Activated B cell treated with CpG ODN at 0.5 μM for 24 hours (primary cell): Measurements from ENCODE around the gene PLIN1. TPM values are rescaled to one million over a fixed set of nuclear protein-coding genes. Genes with fewer than 3 reads are reported as not detected.

Source experiments
- ATAC-seq: fragments of 200-7000 bp; cut with Tn5 transposase; one replicate; pipeline ENCODE4 v1.10.0; 2021; ENCODE audit warnings: low read depth, mild to moderate bottlenecking, moderate library complexity
- CTCF ChIA-PET: fragments of 350-600 bp; sonication (Branson Sonifier 250); formaldehyde crosslinking; loops from one replicate; lab custom pipeline; 2021; ENCODE audit warnings: antibody characterized with exemption; lab: Charles Lee
- POLR2A ChIA-PET: fragments of 350-600 bp; sonication (Branson Sonifier 250); formaldehyde crosslinking; loops from one replicate; lab custom pipeline; 2021; ENCODE audit warnings: antibody characterized with exemption; lab: Charles Lee
- DNase-seq: peaks from one replicate; pipeline ENCODE4 v3.0.0; 2022
- H3K27ac Mint-ChIP-seq: one replicate; pipeline ENCODE4 v1.8.0; 2020; ENCODE audit warnings: mixed read lengths
- H3K27me3 Mint-ChIP-seq: one replicate; pipeline ENCODE4 v1.8.0; 2021; ENCODE audit warnings: mixed read lengths
- H3K36me3 Mint-ChIP-seq: one replicate; pipeline ENCODE4 v1.8.0; 2021; ENCODE audit warnings: low read depth, mixed read lengths
- H3K4me1 Mint-ChIP-seq: one replicate; pipeline ENCODE4 v1.8.0; 2021; ENCODE audit warnings: mixed read lengths
- H3K4me3 Mint-ChIP-seq: one replicate; pipeline ENCODE4 v1.8.0; 2020; ENCODE audit warnings: mild to moderate bottlenecking, mixed read lengths
- H3K9me3 Mint-ChIP-seq: one replicate; pipeline ENCODE4 v1.8.0; 2020; ENCODE audit warnings: mixed read lengths
- CTCF ChIP-seq: fragments of 200-600 bp; IDR thresholded peaks from one replicate; pipeline ENCODE4 v1.8.0; 2022; ENCODE audit warnings: antibody characterized with exemption, mild to moderate bottlenecking
- intact Hi-C: fragments of 100-400 bp; cut with micrococcal nuclease; formaldehyde crosslinking; loops from one replicate; pipeline ENCODE4 v1.15.1; 2024
- total RNA-seq: library from RNA; stranded (reverse); gene quantifications from 2 replicates; pipeline ENCODE4 v1.2.3, GENCODE V29; 2022

The PLIN1 gene
- total RNA-seq, 1 donor from 2014 or later: 0.27 TPM

GRCh38 chr15:89659295-89659694 lies 19.9 kb downstream of the PLIN1 start:
- no peak for ATAC-seq
- no peaks in the 10 kb centered on the region for H3K9me3 Mint-ChIP-seq
- peaks cover 48% of the 10 kb centered on the region for H3K27me3 Mint-ChIP-seq
- no peaks in the 10 kb centered on the region for H3K36me3 Mint-ChIP-seq
- no peak for DNase-seq
- peaks cover 9% of the 10 kb centered on the region for H3K4me1 Mint-ChIP-seq
- POLR2A ChIA-PET: interaction anchor here (0.5 kb wide), 1 partner anchor 35 kb away, joined by 4 read pairs; no protein-coding TSS in a partner anchor
- intact Hi-C loops: no loop called here
- CTCF ChIA-PET: no interaction called here
- TF ChIP-seq CTCF: no peak
- no peak overlapping the region for H3K27ac Mint-ChIP-seq
- H3K4me3 Mint-ChIP-seq: no peak overlapping the region

DNA sequence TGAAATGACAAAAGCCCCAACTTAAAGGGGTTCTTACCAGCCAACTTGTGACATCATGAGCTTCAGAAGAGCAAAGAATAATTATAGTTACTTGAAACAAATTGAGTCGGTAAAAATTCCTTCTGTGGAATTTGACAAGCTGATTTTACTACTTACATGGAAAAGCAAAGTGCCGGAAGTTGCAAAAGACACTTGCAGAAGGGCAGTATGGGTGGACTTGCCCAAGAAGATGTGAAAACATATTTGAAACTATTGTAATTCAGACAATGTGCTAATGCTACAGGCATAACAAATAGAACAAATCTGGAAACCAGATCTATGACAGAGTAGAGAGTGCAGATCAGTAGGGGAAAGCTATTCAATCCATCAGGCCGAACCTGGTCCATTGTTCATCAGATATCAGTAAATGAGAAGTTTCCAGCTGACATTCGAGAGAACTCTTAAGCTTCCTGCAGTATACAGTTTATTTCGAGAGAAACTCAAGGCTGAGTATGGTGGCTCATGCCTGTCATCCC lies 21.4 kb downstream of the PLIN1 start:
- intact Hi-C loops: no loop called here
- H3K9me3 Mint-ChIP-seq: no peaks in the 10 kb centered on the region
- CTCF ChIA-PET: no interaction called here
- H3K27ac Mint-ChIP-seq: no peak overlapping the region
- H3K4me1 Mint-ChIP-seq: peaks cover 13% of the 10 kb centered on the region
- DNase-seq (no peak), ATAC-seq (no peak)
- TF ChIP-seq CTCF: no peak
- H3K36me3 Mint-ChIP-seq: no peaks in the 10 kb centered on the region
- no peak overlapping the region for H3K4me3 Mint-ChIP-seq
- peaks cover 53% of the 10 kb centered on the region for H3K27me3 Mint-ChIP-seq
- POLR2A ChIA-PET: no interaction called here

DNA sequence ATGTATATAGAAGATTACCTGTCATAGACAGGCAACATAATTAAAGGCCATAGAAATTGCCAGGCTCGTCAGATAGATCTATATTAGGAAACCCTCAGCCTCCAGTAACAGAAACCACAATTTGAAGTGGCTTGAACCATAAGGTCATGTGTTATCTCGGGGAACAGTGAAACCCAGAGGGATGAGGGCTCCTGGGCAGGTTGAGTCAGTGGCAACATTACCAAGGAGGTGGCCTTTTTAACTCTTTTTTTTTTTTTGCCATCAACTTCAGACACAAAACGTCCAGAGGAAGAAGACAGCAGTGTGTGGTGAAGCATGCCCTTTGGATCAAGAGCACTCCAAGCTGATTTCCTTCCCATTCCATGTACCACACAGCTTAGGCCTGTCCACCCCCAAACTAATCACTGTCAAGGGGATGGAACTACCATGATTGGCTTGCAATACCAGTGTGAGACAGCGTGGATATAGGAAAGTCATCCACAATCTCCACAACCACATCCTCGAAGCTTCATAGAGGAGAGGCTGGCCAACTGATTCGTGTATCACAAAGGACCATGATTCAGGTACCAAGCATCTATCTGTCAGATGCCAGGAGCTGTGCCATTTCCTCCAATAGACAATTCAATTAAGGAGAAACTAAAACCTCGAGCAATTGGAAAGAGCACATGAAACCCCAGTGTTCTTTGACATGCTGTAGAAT lies 22.9 kb downstream of the PLIN1 start:
- no peaks in the 10 kb centered on the region for H3K36me3 Mint-ChIP-seq
- peaks cover 13% of the 10 kb centered on the region for H3K4me1 Mint-ChIP-seq
- no peak for ATAC-seq
- ChIA-PET CTCF (no interaction called here), POLR2A (no interaction called here)
- H3K4me3 Mint-ChIP-seq: peak overlapping the region; percentile 52
- H3K9me3 Mint-ChIP-seq: no peaks in the 10 kb centered on the region
- no peak for TF ChIP-seq CTCF
- peaks cover 44% of the 10 kb centered on the region for H3K27me3 Mint-ChIP-seq
- DNase-seq: no peak
- no peak overlapping the region for H3K27ac Mint-ChIP-seq
- intact Hi-C loops: no loop called here

DNA sequence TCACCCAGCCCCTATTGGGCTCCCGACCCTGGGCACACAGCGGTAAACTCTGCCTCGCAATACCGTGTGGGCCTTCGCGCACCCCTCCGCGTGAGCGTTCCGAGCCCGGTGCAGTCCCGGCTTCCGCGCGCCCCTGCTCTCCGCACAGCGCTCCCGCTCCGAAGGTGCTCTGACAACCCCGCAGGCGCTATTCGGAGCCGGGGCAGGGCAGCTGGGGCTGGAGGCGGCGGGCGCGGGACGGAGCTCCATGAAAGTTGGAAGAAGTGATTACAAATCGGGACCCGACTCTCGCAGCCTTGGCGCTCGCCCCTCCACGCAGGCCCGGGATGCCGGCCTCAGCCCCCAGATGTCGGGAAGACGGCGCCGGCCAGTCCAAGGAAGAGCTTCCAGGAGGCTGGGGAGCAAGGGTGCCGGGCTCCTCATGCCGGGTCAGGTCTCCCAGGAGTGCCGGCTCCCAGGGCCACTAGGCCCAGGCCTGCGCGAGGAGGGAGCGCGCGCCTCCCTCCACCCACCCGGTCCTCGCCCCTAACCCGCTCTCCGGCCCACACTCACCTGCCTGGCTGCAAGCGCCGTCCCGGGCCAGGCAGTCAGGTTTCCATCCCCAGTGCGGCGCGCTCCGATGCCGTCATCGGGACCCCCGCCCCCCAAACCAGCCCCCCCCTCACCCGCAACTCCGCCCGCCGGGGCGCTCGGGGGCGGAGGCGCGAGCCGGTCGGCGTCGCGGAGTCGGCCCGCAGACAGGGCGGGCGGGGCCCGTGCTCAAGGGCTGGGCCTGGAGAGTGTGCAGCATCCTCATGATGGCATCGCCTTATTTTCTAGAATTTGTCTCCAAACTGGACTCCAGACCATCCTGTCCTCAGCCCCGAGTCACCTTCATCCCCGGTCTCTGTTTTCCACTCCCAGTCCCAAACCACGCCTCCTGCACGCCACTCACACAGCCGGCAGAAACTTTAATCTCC lies 24.0 kb downstream of the PLIN1 start, which contains the start of gene KIF7:
TSS of gene KIF7 (minus strand) at position 621 of the 959 bp plus-strand sequence. CDS start 2,537 bp downstream, outside the sequence.
- TF ChIP-seq CTCF: no peak
- Mint-ChIP-seq H3K36me3 (no peaks in the 10 kb centered on the region), H3K27ac (no peak within 1 kb of the TSS), H3K4me3 (peak within 1 kb of the TSS; percentile 52), H3K4me1 (peaks cover 13% of the 10 kb centered on the region), H3K9me3 (no peaks in the 10 kb centered on the region), H3K27me3 (peaks cover 36% of the 10 kb centered on the region)
- ATAC-seq: peak; percentile 25
- ChIA-PET POLR2A (no interaction called here), CTCF (no interaction called here)
- no peak for DNase-seq
- intact Hi-C loops: no loop called here
